ENCODE data around the gene SMG6. TPM values are rescaled to one million over a fixed set of nuclear protein-coding genes. Genes with fewer than 3 reads are reported as not detected.

The SMG6 gene
- total RNA-seq, 1 donor: 42.7 TPM

DNA sequence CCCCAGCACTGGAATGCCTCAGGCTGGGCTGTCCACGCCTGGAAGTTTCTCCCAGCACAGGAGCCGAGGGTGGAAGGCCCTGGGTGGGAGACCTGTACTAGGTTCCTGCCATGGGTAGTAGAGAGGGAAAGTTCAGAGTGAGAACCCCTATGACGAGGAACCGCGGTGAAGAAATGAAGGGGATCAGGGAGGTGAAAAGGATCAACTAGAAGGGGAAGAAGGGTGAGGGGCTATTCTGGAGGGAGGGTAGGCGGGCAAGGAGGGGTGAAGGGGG lies 243.3 kb downstream of the SMG6 start:
- Histone ChIP-seq H4K20me1 (ENCODE audit: insufficient read depth, low read length) (no peaks in the 10 kb centered on the region), H3K27me3 (ENCODE audit: insufficient read depth, low read length) (no peaks in the 10 kb centered on the region), H3K9me3 (ENCODE audit: low read depth, low read length) (no peaks in the 10 kb centered on the region), H2AFZ (ENCODE audit: low read length) (no peak overlapping the region), H3K27ac (ENCODE audit: low read depth, low read length) (no peak overlapping the region), H3K36me3 (ENCODE audit: insufficient read depth, low read length) (peaks cover 51% of the 10 kb centered on the region), H3K4me3 (ENCODE audit: insufficient read depth, low read length) (no peak overlapping the region), H3K4me2 (ENCODE audit: insufficient read depth, low read length) (no peak overlapping the region), H3K79me2 (ENCODE audit: insufficient read depth, low read length) (peaks cover 25% of the 10 kb centered on the region), H3K4me1 (ENCODE audit: insufficient read depth, low read length) (peaks cover 34% of the 10 kb centered on the region)
- TF ChIP-seq, protein P1, sequence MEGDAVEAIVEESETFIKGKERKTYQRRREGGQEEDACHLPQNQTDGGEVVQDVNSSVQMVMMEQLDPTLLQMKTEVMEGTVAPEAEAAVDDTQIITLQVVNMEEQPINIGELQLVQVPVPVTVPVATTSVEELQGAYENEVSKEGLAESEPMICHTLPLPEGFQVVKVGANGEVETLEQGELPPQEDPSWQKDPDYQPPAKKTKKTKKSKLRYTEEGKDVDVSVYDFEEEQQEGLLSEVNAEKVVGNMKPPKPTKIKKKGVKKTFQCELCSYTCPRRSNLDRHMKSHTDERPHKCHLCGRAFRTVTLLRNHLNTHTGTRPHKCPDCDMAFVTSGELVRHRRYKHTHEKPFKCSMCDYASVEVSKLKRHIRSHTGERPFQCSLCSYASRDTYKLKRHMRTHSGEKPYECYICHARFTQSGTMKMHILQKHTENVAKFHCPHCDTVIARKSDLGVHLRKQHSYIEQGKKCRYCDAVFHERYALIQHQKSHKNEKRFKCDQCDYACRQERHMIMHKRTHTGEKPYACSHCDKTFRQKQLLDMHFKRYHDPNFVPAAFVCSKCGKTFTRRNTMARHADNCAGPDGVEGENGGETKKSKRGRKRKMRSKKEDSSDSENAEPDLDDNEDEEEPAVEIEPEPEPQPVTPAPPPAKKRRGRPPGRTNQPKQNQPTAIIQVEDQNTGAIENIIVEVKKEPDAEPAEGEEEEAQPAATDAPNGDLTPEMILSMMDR (IDR thresholded peaks at IDR 0.05; ENCODE audit: extremely low read depth, low read depth, low read length): no peak
- no peak for DNase-seq (ENCODE audit: insufficient read length, low spot score, missing footprints)

DNA sequence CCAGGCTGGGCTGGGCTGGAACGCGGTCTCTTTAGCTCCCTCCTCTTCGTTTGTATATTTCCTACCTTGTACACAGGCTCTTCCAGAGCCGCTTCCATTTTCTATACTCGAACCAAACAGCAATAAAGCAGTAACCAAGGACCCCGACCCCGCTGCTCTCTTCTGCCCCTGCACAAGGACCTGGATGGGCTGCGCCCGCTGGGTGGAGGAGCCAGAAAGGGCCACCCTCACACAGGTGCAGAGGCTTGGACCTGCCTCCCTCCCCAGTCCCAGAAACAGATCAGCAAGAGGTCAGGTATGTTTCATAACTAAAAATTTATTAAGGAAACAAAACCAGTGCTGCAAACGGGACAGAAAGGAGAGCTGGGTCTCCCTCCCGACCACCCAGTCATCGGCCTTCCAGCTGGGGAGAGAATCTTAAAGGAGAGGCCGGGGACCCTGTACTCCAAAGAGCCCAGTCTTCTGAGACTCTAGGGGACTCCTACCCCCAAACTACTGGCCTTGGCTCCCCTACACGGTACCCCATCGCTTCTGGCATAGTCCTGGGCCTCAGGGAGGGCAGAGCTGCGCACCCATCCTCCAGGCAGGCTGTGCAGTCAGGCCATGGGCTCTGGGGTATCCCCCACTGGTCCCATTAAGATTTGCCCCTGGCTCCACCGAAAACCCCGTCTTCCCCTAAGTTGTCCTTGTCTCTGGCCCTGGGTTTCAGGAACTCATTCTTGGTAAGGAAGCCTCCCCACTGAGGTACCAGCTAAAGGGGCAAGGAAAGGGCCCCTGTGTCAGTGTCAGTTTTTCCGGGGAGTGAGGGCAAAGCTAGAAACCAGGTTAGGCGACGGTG lies 243.8 kb downstream of the SMG6 start:
- no peak overlapping the region for H3K4me2 ChIP-seq (ENCODE audit: insufficient read depth, low read length)
- H4K20me1 ChIP-seq (ENCODE audit: insufficient read depth, low read length): no peaks in the 10 kb centered on the region
- TF ChIP-seq, protein P1 (IDR thresholded peaks at IDR 0.05; ENCODE audit: extremely low read depth, low read depth, low read length): no peak
- H3K27me3 ChIP-seq (ENCODE audit: insufficient read depth, low read length): no peaks in the 10 kb centered on the region
- H3K27ac ChIP-seq (ENCODE audit: low read depth, low read length): no peak overlapping the region
- H3K4me3 ChIP-seq (ENCODE audit: insufficient read depth, low read length): no peak overlapping the region
- H3K79me2 ChIP-seq (ENCODE audit: insufficient read depth, low read length): peaks cover 25% of the 10 kb centered on the region
- H3K4me1 ChIP-seq (ENCODE audit: insufficient read depth, low read length): peaks cover 30% of the 10 kb centered on the region
- H2AFZ ChIP-seq (ENCODE audit: low read length): no peak overlapping the region
- H3K36me3 ChIP-seq (ENCODE audit: insufficient read depth, low read length): peaks cover 51% of the 10 kb centered on the region
- H3K9me3 ChIP-seq (ENCODE audit: low read depth, low read length): no peaks in the 10 kb centered on the region
- DNase-seq (ENCODE audit: insufficient read length, low spot score, missing footprints): peak; percentile 89

DNA sequence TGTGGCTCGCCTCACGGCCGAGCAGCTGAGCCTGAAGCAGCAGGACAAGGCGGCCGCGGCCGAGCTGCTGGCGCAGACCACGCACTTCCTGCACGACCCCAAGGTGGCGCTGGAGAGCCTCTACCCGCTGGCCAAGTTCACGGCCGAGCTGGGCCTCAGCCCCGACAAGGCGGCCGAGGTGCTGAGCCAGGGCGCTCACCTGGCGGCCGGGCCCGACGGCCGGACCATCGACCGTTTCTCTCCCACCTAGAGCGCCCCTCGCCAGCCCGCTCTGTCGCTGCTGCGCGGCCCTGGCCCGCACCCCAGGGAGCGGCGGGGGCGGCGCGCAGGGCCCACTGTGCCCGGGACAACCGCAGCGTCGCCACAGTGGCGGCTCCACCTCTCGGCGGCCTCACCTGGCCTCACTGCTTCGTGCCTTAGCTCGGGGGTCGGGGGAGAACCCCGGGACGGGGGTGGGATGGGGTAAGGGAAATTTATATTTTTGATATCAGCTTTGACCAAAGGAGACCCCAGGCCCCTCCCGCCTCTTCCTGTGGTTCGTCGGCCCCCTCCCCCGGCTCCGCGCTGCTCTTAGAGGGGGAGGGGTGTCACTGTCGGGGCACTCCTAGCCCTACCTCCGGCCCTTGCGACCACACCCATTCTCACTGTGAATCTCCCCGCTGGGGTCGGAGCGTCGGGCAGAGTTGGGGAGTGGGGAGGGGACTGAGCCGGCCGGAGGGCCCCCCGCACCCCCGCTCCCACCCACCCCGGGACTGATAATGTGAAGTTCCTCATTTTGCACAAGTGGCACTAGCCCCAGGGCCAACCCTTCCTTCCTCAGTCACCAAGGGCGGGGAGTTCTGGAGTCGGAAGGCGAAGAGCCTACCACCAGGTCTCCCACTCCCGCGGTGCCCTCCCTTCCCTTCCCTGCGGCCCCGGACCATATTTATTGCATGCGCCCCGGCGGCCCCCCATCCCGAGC lies 244.7 kb downstream of the SMG6 start:
- Histone ChIP-seq H4K20me1 (ENCODE audit: insufficient read depth, low read length) (no peaks in the 10 kb centered on the region), H3K4me1 (ENCODE audit: insufficient read depth, low read length) (peaks cover 26% of the 10 kb centered on the region), H3K4me2 (ENCODE audit: insufficient read depth, low read length) (no peak overlapping the region), H3K36me3 (ENCODE audit: insufficient read depth, low read length) (peaks cover 51% of the 10 kb centered on the region), H3K27ac (ENCODE audit: low read depth, low read length) (no peak overlapping the region), H3K27me3 (ENCODE audit: insufficient read depth, low read length) (no peaks in the 10 kb centered on the region), H3K4me3 (ENCODE audit: insufficient read depth, low read length) (no peak overlapping the region), H2AFZ (ENCODE audit: low read length) (no peak overlapping the region), H3K79me2 (ENCODE audit: insufficient read depth, low read length) (peaks cover 25% of the 10 kb centered on the region), H3K9me3 (ENCODE audit: low read depth, low read length) (no peaks in the 10 kb centered on the region)
- peak; percentile 93 for DNase-seq (ENCODE audit: insufficient read length, low spot score, missing footprints)
- TF ChIP-seq, protein P1 (IDR thresholded peaks at IDR 0.05; ENCODE audit: extremely low read depth, low read depth, low read length): peak; percentile 30

All from osteoblast (primary cell).